ENCODE data around the gene SLF2.

SLF2 gene

GRCh38 chr10:100983868-100984671 lies 71.3 kb downstream of the SLF2 start:
- no peak for DNase-seq

- no peak for DNase-seq
Observed at GRCh38 chr10:100984672-100985177, 72.0 kb downstream of the SLF2 start.

- no peak for DNase-seq
Observed at GRCh38 chr10:100985336-100985735, 72.6 kb downstream of the SLF2 start.

GRCh38 chr10:100986623-100986951 lies 73.8 kb downstream of the SLF2 start:
- no peak for DNase-seq

GRCh38 chr10:100986952-100987684 lies 74.4 kb downstream of the SLF2 start, which contains the start of the genes MRPL43 and TWNK:
Gene MRPL43, minus strand, starts transcription at chr10:100987497. Its CDS starts 54 bp downstream, at chr10:100987443.
Gene TWNK, plus strand, starts transcription at chr10:100987543. Its CDS starts 668 bp downstream, at chr10:100988211.
- peak; percentile 47 for DNase-seq

GRCh38 chr10:100987685-100988049 lies 74.9 kb downstream of the SLF2 start:
- no peak for DNase-seq

GRCh38 chr10:100988166-100988565 lies 75.4 kb downstream of the SLF2 start:
- DNase-seq = no peak

GRCh38 chr10:100989088-100989487 lies 76.3 kb downstream of the SLF2 start:
- no peak for DNase-seq

- DNase-seq = no peak
Observed at GRCh38 chr10:100993986-100994708, 81.4 kb downstream of the SLF2 start.

GRCh38 chr10:100995181-100995580 lies 82.4 kb downstream of the SLF2 start:
- no peak for DNase-seq

- DNase-seq = no peak
Observed at GRCh38 chr10:100996678-100997359, 84.1 kb downstream of the SLF2 start.

GRCh38 chr10:100997360-100998182 lies 84.8 kb downstream of the SLF2 start:
- peak; percentile 35 for DNase-seq

GRCh38 chr10:100998183-100998990 lies 85.6 kb downstream of the SLF2 start:
- DNase-seq = peak; percentile 78

- DNase-seq = no peak
Observed at GRCh38 chr10:100998991-100999741, 86.4 kb downstream of the SLF2 start.

GRCh38 chr10:100999742-101000126 lies 87.0 kb downstream of the SLF2 start, which contains the start of gene LZTS2:
Gene LZTS2, plus strand, starts transcription at chr10:100999808. Its CDS starts 2,731 bp downstream, at chr10:101002539.
- no peak for DNase-seq

GRCh38 chr10:101000127-101000914 lies 87.6 kb downstream of the SLF2 start:
- DNase-seq = no peak

GRCh38 chr10:101000915-101001658 lies 88.3 kb downstream of the SLF2 start:
- no peak for DNase-seq

GRCh38 chr10:101001659-101002035 lies 88.9 kb downstream of the SLF2 start:
- no peak for DNase-seq
